Dendritic cell treated with granulocyte-macrophage colony-stimulating factor and Interleukin-4, amounts not matched to agents 40 ng/mL and 50 ng/mL, for 4 days (primary cell): Measurements from ENCODE around the gene RBM20.
A peak's percentile ranks its signal among the peaks of the same experiment; 100 is the strongest.
"Not testable (repeated sequence)": the region's sequence is repeated elsewhere in the genome, so short reads cannot be mapped to it uniquely, and the experiment has no call there.

Experiments used
- H3K27ac Mint-ChIP-seq: one replicate; pipeline ENCODE4 v1.8.0; 2022; ENCODE audit warnings: mild to moderate bottlenecking, mixed read lengths
- H3K27me3 Mint-ChIP-seq: one replicate; pipeline ENCODE4 v1.8.0; 2022; ENCODE audit warnings: mild to moderate bottlenecking, mixed read lengths
- H3K36me3 Mint-ChIP-seq: one replicate; pipeline ENCODE4 v1.8.0; 2022; ENCODE audit warnings: low read depth, mixed read lengths
- H3K4me1 Mint-ChIP-seq: one replicate; pipeline ENCODE4 v1.8.0; 2022; ENCODE audit warnings: low read depth, mixed read lengths
- H3K4me3 Mint-ChIP-seq: one replicate; pipeline ENCODE4 v1.8.0; 2022; ENCODE audit warnings: mild to moderate bottlenecking, moderate library complexity, mixed read lengths
- H3K9me3 Mint-ChIP-seq: one replicate; pipeline ENCODE4 v1.8.0; 2022; ENCODE audit warnings: mixed read lengths
- intact Hi-C: fragments of 100-400 bp; cut with micrococcal nuclease; formaldehyde crosslinking; loops from one replicate; pipeline ENCODE4 v1.15.0; 2022

RBM20 gene

DNA sequence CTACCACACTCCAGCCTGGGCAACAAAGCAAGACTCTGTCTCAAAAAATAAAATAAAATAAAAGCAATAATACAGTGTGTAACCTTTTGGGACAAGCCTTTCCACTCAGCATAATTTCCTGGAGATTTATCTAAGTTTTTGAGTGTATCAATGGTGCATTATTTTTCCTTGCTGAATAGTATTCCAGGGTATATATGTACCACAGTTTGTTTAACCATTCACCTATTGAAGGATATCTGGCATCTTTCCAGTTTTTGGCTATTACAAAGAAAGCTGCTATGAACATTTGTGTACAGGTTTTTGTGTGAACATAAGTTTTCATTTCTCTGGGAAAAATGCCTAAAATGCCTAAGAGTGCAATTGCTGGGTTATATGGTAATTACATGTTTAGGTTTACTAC is 59.9 kb downstream of the RBM20 start:
- Mint-ChIP-seq H3K4me3 (no peak overlapping the region), H3K27ac (no peak overlapping the region), H3K4me1 (no peaks in the 10 kb centered on the region), H3K36me3 (no peaks in the 10 kb centered on the region), H3K9me3 (no peaks in the 10 kb centered on the region), H3K27me3 (no peaks in the 10 kb centered on the region)
- intact Hi-C loops, result no loop called here

DNA sequence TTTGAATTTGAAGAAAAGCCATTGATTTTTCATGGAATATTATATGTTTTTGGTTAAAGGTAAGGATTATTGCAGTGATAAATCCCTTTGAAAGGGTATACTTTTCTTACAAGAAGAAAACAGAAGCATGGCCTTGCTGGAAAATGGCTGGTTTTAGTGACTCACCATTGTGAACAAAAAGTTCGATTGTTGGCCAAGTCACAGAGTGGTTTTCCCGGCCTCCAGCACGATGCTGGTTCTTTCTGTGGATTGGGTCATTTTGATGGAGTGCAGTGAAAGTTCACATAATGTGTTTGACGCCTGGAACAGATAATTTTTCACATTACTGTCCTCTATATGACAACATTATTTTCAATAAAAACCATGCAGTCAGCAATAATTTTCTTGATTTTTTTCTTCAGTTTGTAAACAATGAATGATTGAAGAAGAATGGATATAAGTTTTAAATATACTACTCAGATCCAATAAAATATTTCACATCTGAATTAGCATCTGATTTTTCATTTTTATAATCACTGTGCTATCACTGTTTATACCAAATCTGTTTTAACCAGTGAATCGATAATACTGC is 60.9 kb downstream of the RBM20 start:
- H3K4me3 Mint-ChIP-seq, result no peak overlapping the region
- no peak overlapping the region for H3K27ac Mint-ChIP-seq
- no peaks in the 10 kb centered on the region for H3K36me3 Mint-ChIP-seq
- intact Hi-C loops, result no loop called here
- H3K4me1 Mint-ChIP-seq, result no peaks in the 10 kb centered on the region
- no peaks in the 10 kb centered on the region for H3K9me3 Mint-ChIP-seq
- no peaks in the 10 kb centered on the region for H3K27me3 Mint-ChIP-seq

- H3K4me3 Mint-ChIP-seq, H3K4me1 Mint-ChIP-seq, H3K9me3 Mint-ChIP-seq, H3K27me3 Mint-ChIP-seq, intact Hi-C loops, H3K27ac Mint-ChIP-seq, H3K36me3 Mint-ChIP-seq: not testable (repeated sequence)
These were observed 61.5 kb downstream of the RBM20 start for GRCh38 chr10:110705596-110705995.

DNA sequence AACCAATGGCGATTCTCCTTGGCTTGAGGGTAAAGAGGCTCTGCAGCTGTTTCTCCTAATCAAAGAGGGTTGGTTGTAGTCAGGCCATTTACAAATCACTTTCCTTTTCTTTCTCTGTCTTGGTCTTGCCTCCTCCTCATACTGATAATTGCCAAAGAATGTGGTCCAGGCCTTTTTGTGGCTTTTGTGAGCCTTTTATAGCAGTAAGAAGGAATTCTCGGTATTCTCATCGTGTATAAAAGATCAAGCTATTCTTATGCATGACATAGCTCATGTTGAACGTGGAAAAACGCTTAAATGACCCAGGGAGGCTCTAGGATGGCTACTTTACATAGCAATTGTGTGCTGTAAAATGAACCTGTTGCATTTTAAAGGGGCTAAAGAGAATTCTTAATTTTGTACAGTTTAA is 62.6 kb downstream of the RBM20 start:
- Mint-ChIP-seq H3K36me3 (no peaks in the 10 kb centered on the region), H3K27me3 (no peaks in the 10 kb centered on the region), H3K4me1 (no peaks in the 10 kb centered on the region), H3K4me3 (no peak overlapping the region), H3K27ac (no peak overlapping the region), H3K9me3 (no peaks in the 10 kb centered on the region)
- intact Hi-C loops, result no loop called here

GRCh38 chr10:110708776-110709443 is 64.8 kb downstream of the RBM20 start:
- H3K27me3 Mint-ChIP-seq, result peaks cover under 1% of the 10 kb centered on the region
- no peak overlapping the region for H3K4me3 Mint-ChIP-seq
- no peaks in the 10 kb centered on the region for H3K9me3 Mint-ChIP-seq
- H3K27ac Mint-ChIP-seq, result no peak overlapping the region
- no peaks in the 10 kb centered on the region for H3K4me1 Mint-ChIP-seq
- intact Hi-C loops, result no loop called here
- H3K36me3 Mint-ChIP-seq, result no peaks in the 10 kb centered on the region

DNA sequence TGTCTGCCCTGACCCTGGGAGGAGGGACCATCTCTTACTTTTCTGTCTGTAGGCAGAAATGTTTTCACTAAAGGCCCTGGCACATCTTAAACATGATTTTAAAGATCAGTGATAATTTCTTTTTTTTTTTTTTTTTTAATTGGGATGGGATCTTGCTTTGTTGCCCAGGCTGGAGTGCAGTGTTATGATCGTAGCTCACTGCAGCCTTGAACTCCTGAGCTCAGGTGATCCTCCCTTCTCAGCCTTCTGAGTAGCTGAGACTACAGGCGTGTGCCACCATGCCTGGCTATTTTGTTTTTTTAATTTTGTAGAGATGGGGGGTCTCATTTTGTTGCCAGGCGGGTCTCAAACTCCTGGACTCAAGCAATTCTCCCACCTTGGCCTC is 65.3 kb downstream of the RBM20 start:
- no peak overlapping the region for H3K27ac Mint-ChIP-seq
- no peak overlapping the region for H3K4me3 Mint-ChIP-seq
- intact Hi-C loops, result no loop called here
- H3K27me3 Mint-ChIP-seq, result peaks cover 2% of the 10 kb centered on the region
- no peaks in the 10 kb centered on the region for H3K4me1 Mint-ChIP-seq
- H3K36me3 Mint-ChIP-seq, result no peaks in the 10 kb centered on the region
- no peaks in the 10 kb centered on the region for H3K9me3 Mint-ChIP-seq

GRCh38 chr10:110709964-110710587 is 65.9 kb downstream of the RBM20 start:
- Mint-ChIP-seq H3K4me3 (no peak overlapping the region), H3K36me3 (no peaks in the 10 kb centered on the region)

GRCh38 chr10:110710621-110711020 is 66.5 kb downstream of the RBM20 start:
- Mint-ChIP-seq H3K27me3 (peaks cover 2% of the 10 kb centered on the region), H3K9me3 (no peaks in the 10 kb centered on the region), H3K4me1 (no peaks in the 10 kb centered on the region), H3K27ac (no peak overlapping the region), H3K36me3 (no peaks in the 10 kb centered on the region), H3K4me3 (no peak overlapping the region)
- intact Hi-C loops, result no loop called here

More at GRCh38 chr10:110709964-110710587, 65.9 kb downstream of the RBM20 start:
- H3K27ac Mint-ChIP-seq, result no peak overlapping the region
- no peaks in the 10 kb centered on the region for H3K9me3 Mint-ChIP-seq
- H3K4me1 Mint-ChIP-seq, result no peaks in the 10 kb centered on the region
- intact Hi-C loops, result no loop called here
- H3K27me3 Mint-ChIP-seq, result peaks cover 2% of the 10 kb centered on the region

GRCh38 chr10:110711382-110711781 is 67.2 kb downstream of the RBM20 start:
- H3K4me1 Mint-ChIP-seq, result no peaks in the 10 kb centered on the region
- peaks cover 2% of the 10 kb centered on the region for H3K27me3 Mint-ChIP-seq
- intact Hi-C loops, result no loop called here
- H3K27ac Mint-ChIP-seq, result no peak overlapping the region
- no peaks in the 10 kb centered on the region for H3K36me3 Mint-ChIP-seq
- no peaks in the 10 kb centered on the region for H3K9me3 Mint-ChIP-seq
- no peak overlapping the region for H3K4me3 Mint-ChIP-seq

DNA sequence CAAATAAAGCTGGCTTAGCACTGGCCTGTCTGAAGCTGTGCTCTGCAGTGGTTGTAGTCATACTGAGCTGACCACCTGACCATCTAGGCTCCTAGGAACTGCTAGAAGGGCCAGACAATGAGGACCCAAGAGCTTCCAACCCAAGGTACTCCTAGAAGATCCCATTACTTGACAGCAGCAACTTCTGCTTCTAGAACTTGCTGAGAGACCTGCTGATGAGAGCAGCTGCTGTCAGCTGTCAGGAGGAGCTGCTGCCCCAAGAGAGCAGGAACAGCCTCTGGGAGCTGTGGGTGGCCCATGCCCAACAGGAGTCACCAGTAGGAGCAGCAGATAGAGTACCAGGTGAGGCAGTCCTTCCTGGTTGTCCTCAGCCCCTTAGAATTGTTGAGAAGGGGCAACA is 70.2 kb downstream of the RBM20 start:
- Mint-ChIP-seq H3K27me3 (peaks cover 2% of the 10 kb centered on the region), H3K4me1 (peaks cover 11% of the 10 kb centered on the region), H3K27ac (no peak overlapping the region), H3K4me3 (no peak overlapping the region), H3K36me3 (no peaks in the 10 kb centered on the region), H3K9me3 (no peaks in the 10 kb centered on the region)
- intact Hi-C loops, result no loop called here

DNA sequence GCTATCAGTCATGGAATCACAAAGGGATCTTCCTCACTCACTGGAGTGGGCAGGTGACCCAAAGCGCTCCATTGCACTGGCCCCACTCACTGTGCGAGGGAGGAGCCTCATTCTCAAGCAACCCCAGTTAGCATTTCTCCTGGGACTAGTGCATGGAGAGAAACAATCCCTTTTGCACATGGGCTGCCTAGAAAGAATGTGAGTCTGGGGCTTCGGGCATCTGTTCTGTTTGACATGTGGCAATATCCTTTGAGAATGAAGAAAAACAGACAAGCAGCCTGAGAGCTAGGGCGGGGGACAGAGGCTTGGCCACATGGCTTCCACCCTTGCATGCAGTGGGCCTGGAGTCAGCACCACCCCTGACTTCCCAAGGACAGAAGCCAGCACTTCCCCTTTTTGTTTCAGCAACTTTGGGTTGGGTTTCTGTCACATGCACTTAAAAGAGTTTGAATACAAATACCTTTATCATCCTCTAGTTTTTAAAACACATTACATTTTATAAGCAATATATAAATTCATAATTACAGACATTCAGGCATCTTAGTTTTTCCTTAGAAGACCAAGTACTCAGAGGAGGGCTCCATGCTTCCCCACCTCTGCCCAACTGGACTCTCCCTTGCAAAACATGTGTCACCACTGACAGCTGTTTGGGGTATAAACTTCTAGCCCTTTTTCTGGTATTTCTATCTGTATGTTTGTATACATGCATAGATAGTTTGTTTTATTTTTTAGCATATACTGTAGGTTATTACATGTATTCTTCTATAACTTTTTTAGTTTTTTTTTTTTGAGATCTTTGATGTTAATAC is 73.8 kb downstream of the RBM20 start:
- intact Hi-C loops, result no loop called here
- Mint-ChIP-seq H3K9me3 (no peaks in the 10 kb centered on the region), H3K27me3 (peaks cover 2% of the 10 kb centered on the region), H3K4me1 (peaks cover 11% of the 10 kb centered on the region), H3K4me3 (no peak overlapping the region), H3K27ac (peak overlapping the region; percentile 38), H3K36me3 (no peaks in the 10 kb centered on the region)

DNA sequence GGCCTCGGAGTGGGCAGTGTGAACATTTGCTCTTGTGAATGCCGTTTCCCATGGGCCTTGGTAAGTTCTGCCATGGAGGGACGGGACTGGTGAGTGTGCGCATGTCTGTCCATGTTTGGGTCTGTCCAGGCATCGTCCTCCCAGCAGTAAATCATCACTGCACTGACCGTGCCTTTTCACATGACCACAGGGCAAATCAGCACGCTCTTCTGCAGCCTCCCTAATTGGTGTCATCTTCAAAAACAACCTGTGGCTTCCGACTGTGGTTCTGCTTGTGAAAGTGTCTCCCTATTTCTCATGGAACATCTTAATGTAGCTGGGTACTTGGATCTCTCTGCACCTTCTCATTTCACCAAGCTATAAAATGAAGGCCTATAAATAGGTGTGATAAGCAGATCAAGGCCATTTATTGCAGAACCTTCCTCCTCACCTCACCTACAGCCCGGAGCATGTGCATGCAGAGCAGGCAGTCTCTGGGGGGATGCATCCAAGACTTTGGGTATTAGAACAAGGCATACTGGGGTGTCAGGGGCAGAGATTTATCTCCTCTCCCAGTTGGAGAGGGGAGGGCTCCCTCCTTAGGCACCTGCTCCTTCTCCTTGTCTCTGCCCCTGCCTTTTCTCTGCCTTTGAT is 77.4 kb downstream of the RBM20 start:
- H3K9me3 Mint-ChIP-seq, result no peaks in the 10 kb centered on the region
- no peak overlapping the region for H3K27ac Mint-ChIP-seq
- H3K27me3 Mint-ChIP-seq, result peaks cover 2% of the 10 kb centered on the region
- no peak overlapping the region for H3K4me3 Mint-ChIP-seq
- intact Hi-C loops, result no loop called here
- peaks cover 11% of the 10 kb centered on the region for H3K4me1 Mint-ChIP-seq
- H3K36me3 Mint-ChIP-seq, result no peaks in the 10 kb centered on the region

DNA sequence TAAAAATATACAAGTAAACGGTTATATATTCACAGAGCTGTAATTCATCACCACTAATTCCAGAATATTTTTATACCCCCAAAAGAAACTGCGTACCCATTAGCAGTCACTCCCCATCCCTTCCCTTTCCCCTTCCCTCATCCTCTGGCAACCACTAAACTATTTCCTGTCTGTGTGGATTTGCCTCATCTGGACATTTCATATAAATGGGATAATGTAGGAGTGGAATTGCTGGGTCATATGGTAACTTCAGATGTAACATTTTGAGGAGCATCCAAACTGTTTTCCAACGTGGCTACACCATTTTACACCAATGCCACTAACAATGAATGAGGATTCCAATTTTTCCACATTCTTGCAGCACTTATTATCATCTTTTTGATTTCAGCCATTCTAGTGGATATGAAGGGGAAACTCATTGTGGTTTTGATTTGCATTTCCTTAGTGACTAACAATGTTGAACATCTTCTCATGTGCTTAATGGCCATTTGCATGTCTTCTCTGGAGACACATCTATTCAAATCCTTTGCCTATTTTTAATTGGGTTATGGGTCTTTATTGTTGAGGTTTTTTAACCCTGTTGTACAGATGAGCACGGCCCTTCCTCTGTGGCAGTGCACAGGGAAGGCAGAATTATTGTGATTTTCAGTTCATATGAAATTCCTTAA is 79.2 kb downstream of the RBM20 start:
- Mint-ChIP-seq H3K9me3 (no peaks in the 10 kb centered on the region), H3K36me3 (no peaks in the 10 kb centered on the region), H3K4me3 (no peak overlapping the region), H3K27me3 (peaks cover 2% of the 10 kb centered on the region), H3K27ac (no peak overlapping the region), H3K4me1 (no peaks in the 10 kb centered on the region)
- intact Hi-C loops, result no loop called here
